IMR-90 (cell line): ENCODE data around the gene FAM20C. TPM values are rescaled to one million over a fixed set of nuclear protein-coding genes. Genes with fewer than 3 reads are reported as not detected.
A peak's percentile ranks its signal among the peaks of the same experiment; 100 is the strongest.

Source experiments
- ATAC-seq: fragments of 200-7000 bp; cut with Tn5 transposase; 2 replicates; pipeline ENCODE4 v1.9.1; 2020; ENCODE audit warnings: low read depth, mild to moderate bottlenecking, moderate library complexity
- BruUV-seq: library from RNA; stranded (reverse); fragments of 400-500 nt; replicated peaks from 2 replicates; lab custom pipeline; 2021; lab: Mats Ljungman, UMichigan
- CTCF ChIA-PET: fragments of 300-600 bp; formaldehyde crosslinking; extraction: SDS; loops from one replicate; lab custom pipeline; 2021; ENCODE audit warnings: antibody characterized with exemption; lab: Yijun Ruan, JAX
- POLR2A ChIA-PET: fragments of 300-600 bp; sonication (Branson Sonifier 250); formaldehyde crosslinking; loops from one replicate; lab custom pipeline; 2022; ENCODE audit warnings: antibody characterized with exemption; ENCODE audit not compliant: unreplicated experiment; lab: Charles Lee
- DNase-seq: peaks from one replicate; pipeline ENCODE4 v3.0.0; 2013
- H2AFZ ChIP-seq: replicated peaks from 2 replicates; pipeline ENCODE3; 2013; ENCODE audit warnings: low read length, mild to moderate bottlenecking; ENCODE audit not compliant: poor library complexity
- H2AK5ac ChIP-seq: 2 replicates; pipeline ENCODE4 v1.6.1; 2013; ENCODE audit warnings: low read depth, low read length, inconsistent platforms
- H2AK9ac ChIP-seq: replicated peaks from 2 replicates; pipeline ENCODE3; 2013; ENCODE audit warnings: mild to moderate bottlenecking, low read depth, low read length, moderate library complexity; ENCODE audit not compliant: poor library complexity
- H2BK120ac ChIP-seq: 2 replicates; pipeline ENCODE4 v1.6.1; 2013; ENCODE audit warnings: low read depth, low read length, inconsistent platforms
- H2BK15ac ChIP-seq: 3 replicates; pipeline ENCODE4 v1.6.1; 2013; ENCODE audit warnings: low read depth, low read length, inconsistent platforms
- H2BK20ac ChIP-seq: 2 replicates; pipeline ENCODE4 v1.6.1; 2013; ENCODE audit warnings: low read depth, mild to moderate bottlenecking, inconsistent platforms, low read length, moderate library complexity
- H2BK5ac ChIP-seq: 2 replicates; pipeline ENCODE4 v1.6.1; 2013; ENCODE audit warnings: mild to moderate bottlenecking, low read depth, low read length, inconsistent platforms; ENCODE audit not compliant: poor library complexity, severe bottlenecking
- H3K14ac ChIP-seq: replicated peaks from 2 replicates; pipeline ENCODE4 v1.6.1; 2013; ENCODE audit warnings: low read depth, low read length, inconsistent platforms
- H3K18ac ChIP-seq: 2 replicates; pipeline ENCODE4 v1.6.1; 2013; ENCODE audit warnings: low read depth, low read length, control low read depth
- H3K23ac ChIP-seq: 2 replicates; pipeline ENCODE4 v1.6.1; 2013; ENCODE audit warnings: low read depth, low read length, inconsistent platforms
- H3K27ac ChIP-seq: 2 replicates; pipeline ENCODE4 v1.5.1; 2013; ENCODE audit warnings: mild to moderate bottlenecking, control low read depth, low read length; ENCODE audit not compliant: insufficient read depth
- H3K27me3 ChIP-seq: 2 replicates; pipeline ENCODE4 v1.6.1; 2013; ENCODE audit warnings: low read length; ENCODE audit not compliant: control insufficient read depth, insufficient read depth
- H3K36me3 ChIP-seq: 2 replicates; pipeline ENCODE4 v1.6.1; 2013; ENCODE audit warnings: low read length, mixed read lengths; ENCODE audit not compliant: control insufficient read depth, insufficient read depth
- H3K4ac ChIP-seq: 2 replicates; pipeline ENCODE4 v1.6.1; 2013; ENCODE audit warnings: low read depth, low read length, inconsistent platforms
- H3K4me1 ChIP-seq: 2 replicates; pipeline ENCODE4 v1.6.1; 2013; ENCODE audit warnings: low read length, mixed read lengths; ENCODE audit not compliant: control insufficient read depth, insufficient read depth
- H3K4me2 ChIP-seq: 2 replicates; pipeline ENCODE4 v1.6.1; 2013; ENCODE audit warnings: low read depth, mild to moderate bottlenecking, control low read depth, low read length, moderate library complexity
- H3K4me3 ChIP-seq: 2 replicates; pipeline ENCODE4 v1.5.1; 2013; ENCODE audit warnings: low read depth, mild to moderate bottlenecking, control low read depth, low read length, moderate library complexity; ENCODE audit not compliant: insufficient read depth
- H3K56ac ChIP-seq: 2 replicates; pipeline ENCODE4 v1.6.1; 2013; ENCODE audit warnings: low read length, inconsistent platforms; ENCODE audit not compliant: insufficient read depth; ENCODE audit errors: extremely low read depth
- H3K79me1 ChIP-seq, 2 experiments: 2 replicates each; pipeline ENCODE4 v1.6.1; 2013; ENCODE audit warnings: low read length in 2 of 2, inconsistent platforms in 1 of 2, low read depth in 1 of 2
- H3K9ac ChIP-seq: 2 replicates; pipeline ENCODE4 v1.6.1; 2013; ENCODE audit warnings: low read depth, low read length, control low read depth
- H3K9me1 ChIP-seq: 2 replicates; pipeline ENCODE4 v1.6.1; 2013; ENCODE audit warnings: low read length, inconsistent platforms; ENCODE audit not compliant: insufficient read depth
- H3K9me3 ChIP-seq: 2 replicates; pipeline ENCODE4 v1.6.1; 2013; ENCODE audit warnings: low read length; ENCODE audit not compliant: control insufficient read depth, insufficient read depth
- H4K20me1 ChIP-seq: 2 replicates; pipeline ENCODE4 v1.6.1; 2013; ENCODE audit warnings: low read length, inconsistent platforms; ENCODE audit not compliant: insufficient read depth
- H4K5ac ChIP-seq: 2 replicates; pipeline ENCODE4 v1.6.1; 2013; ENCODE audit warnings: mild to moderate bottlenecking, low read depth, low read length, control low read depth
- H4K8ac ChIP-seq, 2 experiments: 2 replicates each; pipeline ENCODE4 v1.6.1; 2013; ENCODE audit warnings: low read depth in 2 of 2, low read length in 2 of 2, control low read depth in 1 of 2, inconsistent platforms in 1 of 2
- H4K91ac ChIP-seq: 2 replicates; pipeline ENCODE4 v1.6.1; 2013; ENCODE audit warnings: low read depth, low read length, inconsistent platforms; ENCODE audit not compliant: insufficient read depth
- BHLHE40 ChIP-seq: fragments of 150-350 bp; IDR thresholded peaks from 2 replicates; pipeline ENCODE4 v1.6.1; 2016; ENCODE audit warnings: mild to moderate bottlenecking, low read depth, low read length
- CEBPB ChIP-seq: IDR thresholded peaks from 2 replicates; pipeline ENCODE4 v1.6.1; 2012; ENCODE audit warnings: low read depth, low read length, improper control_type of control experiment
- FOS ChIP-seq: fragments of 150-350 bp; IDR thresholded peaks from 2 replicates; pipeline ENCODE4 v1.6.1; 2016; ENCODE audit warnings: low read depth, low read length
- MAFK ChIP-seq: IDR thresholded peaks from 2 replicates; pipeline ENCODE4 v1.6.1; 2012; ENCODE audit warnings: low read depth, low read length, improper control_type of control experiment
- MAZ ChIP-seq: IDR thresholded peaks from 2 replicates; pipeline ENCODE4 v1.6.1; 2012; ENCODE audit warnings: low read depth, mild to moderate bottlenecking, low read length, improper control_type of control experiment, moderate library complexity, borderline replicate concordance
- MXI1 ChIP-seq: IDR thresholded peaks from 2 replicates; pipeline ENCODE4 v1.6.1; 2012; ENCODE audit warnings: low read depth, mild to moderate bottlenecking, low read length, moderate library complexity, borderline replicate concordance
- NFE2L2 ChIP-seq: fragments of 150-350 bp; IDR thresholded peaks from 2 replicates; pipeline ENCODE4 v1.6.1; 2016; ENCODE audit warnings: low read depth, mild to moderate bottlenecking, low read length
- RAD21 ChIP-seq: IDR thresholded peaks from 2 replicates; pipeline ENCODE4 v1.6.1; 2012; ENCODE audit warnings: low read length, improper control_type of control experiment
- RFX5 ChIP-seq: IDR thresholded peaks from 2 replicates; pipeline ENCODE4 v1.8.0; 2012; ENCODE audit warnings: low read depth, mild to moderate bottlenecking, low read length, moderate library complexity
- WGBS, 2 experiments: methylation state at CpG; one replicate each; pipeline versions ENCODE4 v1.1.5 to v1.1.7; 2013; ENCODE audit warnings: missing lambda C conversion rate in 2 of 2; ENCODE audit not compliant: insufficient read length in 1 of 2; ENCODE audit errors: extremely low coverage in 2 of 2; 5-methylcytosine and 5-hydroxymethylcytosine counted together
- dilution Hi-C: fragments of 300-500 bp; cut with HindIII; formaldehyde crosslinking; loops from one replicate; pipeline ENCODE4 v1.14.3; 2018; ENCODE audit warnings: low sequenced_read_pairs; ENCODE audit not compliant: unreplicated experiment
- in situ Hi-C: fragments of 300-500 bp; cut with MboI; formaldehyde crosslinking; loops from 3 replicates; pipeline ENCODE4 v1.14.3; 2019; ENCODE audit warnings: low sequenced_read_pairs, inconsistent platforms, mixed read lengths
- intact Hi-C: fragments of 100-400 bp; cut with micrococcal nuclease; formaldehyde crosslinking; loops from 2 replicates; pipeline ENCODE4 v1.10.0; 2022
- polyA plus RNA-seq, 3 experiments: library from polyadenylated mRNA; depleted of rRNA; stranded (reverse); fragments of >200 nt; gene quantifications; 2 replicates each; pipeline ENCODE4 v1.2.3, GENCODE V29; 2012; ENCODE audit warnings: low replicate concordance in 1 of 3
- total RNA-seq: library from RNA; depleted of rRNA; stranded (reverse); fragments of >200 nt; gene quantifications from 2 replicates; pipeline ENCODE4 v1.2.3, GENCODE V29; 2012
- TF ChIP-seq, protein P1 (sequence below): fragments of 150-350 bp; IDR thresholded peaks from 2 replicates; pipeline ENCODE4 v1.6.1; 2016; ENCODE audit warnings: low read depth, mild to moderate bottlenecking, low read length, moderate library complexity, borderline replicate concordance
- TF ChIP-seq, protein P2 (sequence below): fragments of 150-350 bp; IDR thresholded peaks from 2 replicates; pipeline ENCODE4 v1.6.1; 2017; ENCODE audit warnings: mild to moderate bottlenecking, antibody characterized with exemption, low read length, low read depth
- TF ChIP-seq, protein P3 (sequence below): conservative IDR thresholded peaks from 2 replicates; pipeline ENCODE4 v1.5.1; 2012; ENCODE audit warnings: mild to moderate bottlenecking, low read depth, low read length, improper control_type of control experiment

FAM20C gene
- total and polyA plus RNA-seq, 2 of the 4 experiments (the other 2 are of a cell fraction), result 7.7 to 36.6 TPM

DNA sequence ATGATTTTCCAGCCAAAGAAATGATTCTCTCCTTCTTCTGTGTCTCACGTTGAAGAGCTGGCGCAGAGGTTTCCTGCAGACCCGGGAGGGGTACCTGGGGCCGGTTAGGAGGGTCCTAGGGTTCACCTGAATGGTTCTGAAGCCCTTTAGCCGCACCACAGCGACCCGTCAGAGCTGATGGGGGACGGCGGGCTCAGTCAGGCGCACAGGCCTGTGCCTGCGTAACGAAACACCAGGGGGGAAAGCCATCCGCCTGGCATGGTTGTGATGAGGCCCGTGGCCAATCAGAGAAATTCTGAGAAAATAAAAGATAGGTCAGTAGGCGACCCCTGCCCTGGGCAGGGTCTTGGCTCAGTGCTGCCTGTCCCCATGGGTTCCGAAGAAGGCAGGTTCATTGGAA is 35.6 kb downstream of the FAM20C start:
- Histone ChIP-seq H4K91ac (peak overlapping the region; percentile 94), H3K36me3 (peaks cover 28% of the 10 kb centered on the region), H3K14ac (peak overlapping the region; percentile 74), H3K79me1 (peaks cover 28 to 66% of the 10 kb centered on the region in 2 experiments), H3K18ac (peak overlapping the region; percentile 90), H3K9me1 (peaks cover 31% of the 10 kb centered on the region), H4K8ac (peak overlapping the region; percentile 66 to 99; a peak in 2 of 4 replicates), H2BK20ac (peak overlapping the region; percentile 83), H3K4me2 (no peak overlapping the region), H3K23ac (peak overlapping the region; percentile 34), H3K27ac (peak overlapping the region; percentile 97), H2AK9ac (peak overlapping the region; percentile 70), H3K9ac (0 out of 2 replicates have a peak overlapping the region, but pooled peaks have one; percentile 38), H3K9me3 (no peaks in the 10 kb centered on the region), H3K4me1 (peaks cover 63% of the 10 kb centered on the region), H2AFZ (no peak overlapping the region), H2BK15ac (peak overlapping the region; percentile 92; the same call in 2 of the 3 replicates), H4K5ac (peak overlapping the region; percentile 89), H3K4me3 (no peak overlapping the region), H2BK120ac (peak overlapping the region; percentile 96), H2AK5ac (peak overlapping the region; percentile 100), H4K20me1 (peaks cover 10% of the 10 kb centered on the region), H2BK5ac (peak overlapping the region; percentile 91), H3K56ac (peak overlapping the region; percentile 44; the same call in 1 of the 2 replicates), H3K27me3 (no peaks in the 10 kb centered on the region), H3K4ac (peak overlapping the region; percentile 89)
- ATAC-seq (no peak), DNase-seq (no peak)
- TF ChIP-seq CEBPB, result no peak
- no peak for TF ChIP-seq RAD21
- no peak for TF ChIP-seq MAFK
- TF ChIP-seq, protein P1, sequence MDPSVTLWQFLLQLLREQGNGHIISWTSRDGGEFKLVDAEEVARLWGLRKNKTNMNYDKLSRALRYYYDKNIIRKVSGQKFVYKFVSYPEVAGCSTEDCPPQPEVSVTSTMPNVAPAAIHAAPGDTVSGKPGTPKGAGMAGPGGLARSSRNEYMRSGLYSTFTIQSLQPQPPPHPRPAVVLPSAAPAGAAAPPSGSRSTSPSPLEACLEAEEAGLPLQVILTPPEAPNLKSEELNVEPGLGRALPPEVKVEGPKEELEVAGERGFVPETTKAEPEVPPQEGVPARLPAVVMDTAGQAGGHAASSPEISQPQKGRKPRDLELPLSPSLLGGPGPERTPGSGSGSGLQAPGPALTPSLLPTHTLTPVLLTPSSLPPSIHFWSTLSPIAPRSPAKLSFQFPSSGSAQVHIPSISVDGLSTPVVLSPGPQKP, result no peak
- TF ChIP-seq RFX5, result no peak
- no peak for TF ChIP-seq MXI1
- TF ChIP-seq MAZ, result no peak
- TF ChIP-seq, protein P2, sequence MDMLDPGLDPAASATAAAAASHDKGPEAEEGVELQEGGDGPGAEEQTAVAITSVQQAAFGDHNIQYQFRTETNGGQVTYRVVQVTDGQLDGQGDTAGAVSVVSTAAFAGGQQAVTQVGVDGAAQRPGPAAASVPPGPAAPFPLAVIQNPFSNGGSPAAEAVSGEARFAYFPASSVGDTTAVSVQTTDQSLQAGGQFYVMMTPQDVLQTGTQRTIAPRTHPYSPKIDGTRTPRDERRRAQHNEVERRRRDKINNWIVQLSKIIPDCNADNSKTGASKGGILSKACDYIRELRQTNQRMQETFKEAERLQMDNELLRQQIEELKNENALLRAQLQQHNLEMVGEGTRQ, result no peak
- TF ChIP-seq, protein P3, sequence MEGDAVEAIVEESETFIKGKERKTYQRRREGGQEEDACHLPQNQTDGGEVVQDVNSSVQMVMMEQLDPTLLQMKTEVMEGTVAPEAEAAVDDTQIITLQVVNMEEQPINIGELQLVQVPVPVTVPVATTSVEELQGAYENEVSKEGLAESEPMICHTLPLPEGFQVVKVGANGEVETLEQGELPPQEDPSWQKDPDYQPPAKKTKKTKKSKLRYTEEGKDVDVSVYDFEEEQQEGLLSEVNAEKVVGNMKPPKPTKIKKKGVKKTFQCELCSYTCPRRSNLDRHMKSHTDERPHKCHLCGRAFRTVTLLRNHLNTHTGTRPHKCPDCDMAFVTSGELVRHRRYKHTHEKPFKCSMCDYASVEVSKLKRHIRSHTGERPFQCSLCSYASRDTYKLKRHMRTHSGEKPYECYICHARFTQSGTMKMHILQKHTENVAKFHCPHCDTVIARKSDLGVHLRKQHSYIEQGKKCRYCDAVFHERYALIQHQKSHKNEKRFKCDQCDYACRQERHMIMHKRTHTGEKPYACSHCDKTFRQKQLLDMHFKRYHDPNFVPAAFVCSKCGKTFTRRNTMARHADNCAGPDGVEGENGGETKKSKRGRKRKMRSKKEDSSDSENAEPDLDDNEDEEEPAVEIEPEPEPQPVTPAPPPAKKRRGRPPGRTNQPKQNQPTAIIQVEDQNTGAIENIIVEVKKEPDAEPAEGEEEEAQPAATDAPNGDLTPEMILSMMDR, result no peak
- TF ChIP-seq BHLHE40, result no peak
- no peak for TF ChIP-seq NFE2L2
- TF ChIP-seq FOS, result no peak
- ChIA-PET POLR2A (no interaction called here), CTCF (no interaction called here)
- 100% methylated on average over 13 of the region's 16 CpGs; no CpG with 5 or more reads in 1 of the 2 experiments for WGBS, 2 experiments
- intact Hi-C loops, result no loop called here
- in situ Hi-C loops, result no loop called here
- BruUV-seq, result no TSS peak
- dilution Hi-C loops, result no loop called here
